Myocyte (in vitro differentiated cells): ENCODE measurements around the gene RORB. TPM values are rescaled to one million over a fixed set of nuclear protein-coding genes. Genes with fewer than 3 reads are reported as not detected.

Experiments
- DNase-seq: peaks from one replicate; pipeline ENCODE4 v3.0.0-alpha.2; 2012; ENCODE audit warnings: low read depth
- total RNA-seq: library from RNA; depleted of rRNA; stranded (reverse); fragments of >200 nt; gene quantifications from 2 replicates; pipeline ENCODE4 v1.2.3, GENCODE V29; 2014

Gene RORB
- total RNA-seq, 1 donor from 2014 or later: not detected

DNA sequence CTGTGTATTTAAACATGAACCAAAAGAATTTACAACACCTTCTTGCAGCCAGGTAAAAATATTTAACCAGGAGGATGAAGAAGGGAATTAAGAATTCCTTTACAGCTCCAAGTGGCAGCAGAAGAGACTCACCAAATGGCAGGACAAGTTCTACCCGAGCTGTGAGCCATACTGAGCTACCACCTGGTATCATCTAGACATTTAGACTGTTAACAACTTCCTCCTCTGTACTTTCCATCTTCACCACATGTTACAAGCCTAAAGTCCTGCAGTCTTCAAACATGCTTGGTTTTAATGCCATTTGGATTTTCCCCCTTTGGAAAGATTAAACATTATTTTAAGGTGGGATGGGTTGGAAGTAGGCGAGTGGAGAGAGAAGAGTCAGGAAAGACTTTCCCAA, 200.4 kb downstream of the RORB start:
- no peak for DNase-seq

DNA sequence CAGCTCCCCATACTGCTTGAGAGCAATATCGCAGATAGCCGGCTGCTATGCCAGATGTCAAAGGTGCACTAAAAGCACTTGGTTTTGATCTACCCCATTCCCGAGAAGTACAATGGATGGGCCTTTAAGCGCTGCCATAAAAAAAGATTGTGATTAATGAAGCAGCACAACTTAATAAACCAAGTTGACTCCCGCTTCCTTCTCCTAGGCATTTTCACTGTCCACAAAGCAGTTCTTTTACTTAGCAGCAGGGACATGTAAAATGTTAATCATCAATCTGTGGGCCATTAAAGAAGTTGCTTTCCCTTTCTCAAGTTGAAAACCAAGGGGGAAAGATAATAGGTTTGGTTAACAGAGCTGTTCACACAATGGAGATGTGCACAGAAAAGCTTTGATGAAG, 214.2 kb downstream of the RORB start:
- no peak for DNase-seq

- no peak for DNase-seq
Observed at GRCh38 chr9:74718709-74719108, 221.6 kb downstream of the RORB start.

DNA sequence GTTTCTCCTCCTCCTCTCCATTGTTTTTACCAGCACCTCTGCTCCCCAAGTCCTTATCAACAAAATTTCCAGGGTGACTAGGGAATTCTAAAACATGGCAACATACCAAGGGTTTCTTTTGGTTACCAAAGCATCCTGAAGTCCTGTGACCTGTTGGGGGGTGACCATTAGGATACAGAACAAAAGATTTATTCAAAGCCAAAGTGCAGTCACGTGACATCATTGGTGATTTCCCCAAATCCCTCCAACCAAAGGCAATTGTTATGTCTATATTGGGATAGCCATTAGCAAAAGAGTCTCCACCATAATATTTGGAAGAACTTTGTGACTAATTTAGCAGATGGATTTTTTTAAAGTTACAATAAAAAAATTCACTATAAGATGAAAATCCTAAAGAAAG, 222.2 kb downstream of the RORB start:
- DNase-seq: no peak

- no peak for DNase-seq
Observed at GRCh38 chr9:74721696-74722660, 224.8 kb downstream of the RORB start.

GRCh38 chr9:74724317-74724716, 227.2 kb downstream of the RORB start:
- DNase-seq: no peak

DNA sequence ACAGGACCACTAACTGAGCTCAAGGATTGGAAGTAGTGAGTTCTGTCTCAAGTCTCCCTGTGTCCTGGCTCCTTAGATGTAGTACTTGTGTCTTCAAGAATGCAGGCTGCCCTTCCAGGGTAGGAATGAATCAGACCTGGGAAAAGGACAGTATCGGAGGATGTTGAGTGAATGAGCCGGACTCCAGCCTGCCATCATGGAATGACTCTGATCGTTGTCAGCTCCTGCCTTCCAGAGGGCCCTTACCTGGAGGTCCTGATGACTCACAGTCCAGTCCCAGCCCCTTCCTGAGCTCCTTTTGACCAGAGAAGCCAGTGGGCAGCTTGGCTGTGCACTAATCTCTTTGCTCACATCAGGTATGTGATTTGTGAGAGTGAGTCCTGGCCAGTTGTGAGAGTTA, 229.4 kb downstream of the RORB start:
- no peak for DNase-seq

GRCh38 chr9:74728176-74728575, 231.0 kb downstream of the RORB start:
- no peak for DNase-seq

DNA sequence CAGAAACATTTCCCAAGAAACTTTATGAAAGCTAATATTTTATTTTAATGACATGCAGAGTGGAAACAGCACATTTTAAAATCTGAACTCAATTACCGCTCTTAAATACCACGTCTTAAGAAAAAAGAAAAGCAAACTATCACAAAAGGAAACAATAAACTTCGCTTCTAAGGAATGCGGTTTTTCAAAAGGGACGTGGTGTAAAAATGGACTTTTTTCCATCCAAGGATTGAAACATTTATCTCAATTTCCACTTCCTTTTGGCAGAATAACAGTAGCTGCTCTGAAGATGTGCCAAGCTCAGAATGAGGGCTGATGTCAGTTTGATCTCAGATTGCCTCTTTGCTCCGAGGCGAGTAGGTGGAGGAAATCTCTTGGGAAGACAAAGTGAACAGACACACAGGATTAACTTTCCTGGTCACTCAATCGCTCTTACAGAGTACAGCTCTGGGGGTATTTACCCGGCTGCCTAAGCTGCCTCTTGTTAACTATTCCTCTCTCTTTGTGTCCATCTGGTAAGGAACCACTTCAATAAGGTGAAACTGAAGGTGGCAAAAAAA, 232.1 kb downstream of the RORB start:
- peak; percentile 6 for DNase-seq

DNA sequence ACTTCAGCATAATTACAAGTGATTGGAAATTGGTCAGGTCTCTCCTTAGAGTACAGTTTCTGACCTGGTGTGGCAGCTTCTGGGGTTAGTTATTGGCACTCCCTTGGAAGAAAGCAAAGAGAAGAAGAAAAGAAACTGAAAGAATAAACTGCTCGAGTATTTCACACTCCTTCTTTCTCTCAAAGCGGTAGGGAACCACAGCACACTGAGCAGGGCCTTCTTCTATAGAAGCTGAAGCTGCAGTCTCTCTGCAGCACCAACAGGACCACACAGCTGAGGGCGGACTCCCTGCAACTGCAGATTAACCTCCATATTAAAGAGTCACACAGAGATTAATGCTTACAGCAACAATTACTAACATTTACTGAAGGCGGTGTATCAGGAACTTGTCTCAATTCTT, 238.6 kb downstream of the RORB start:
- no peak for DNase-seq

DNA sequence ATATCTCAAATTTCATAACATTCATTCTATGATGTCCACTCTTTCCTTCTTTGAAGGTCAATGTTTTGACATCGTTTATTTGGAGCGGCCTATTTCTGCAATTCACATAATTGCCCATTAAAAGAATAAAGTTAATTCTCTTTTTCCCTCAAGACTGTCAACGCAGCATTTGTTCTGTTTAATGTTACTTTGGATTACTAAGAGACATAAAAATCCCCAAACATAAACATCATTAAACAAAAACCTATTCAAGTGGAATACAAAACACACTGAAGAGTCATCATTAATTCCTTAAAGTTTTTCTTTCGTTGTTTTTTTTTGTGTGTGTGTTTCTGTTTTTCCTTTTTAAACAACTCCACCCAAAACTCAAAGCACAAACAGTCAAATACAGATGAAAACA, 239.5 kb downstream of the RORB start:
- DNase-seq: no peak

DNA sequence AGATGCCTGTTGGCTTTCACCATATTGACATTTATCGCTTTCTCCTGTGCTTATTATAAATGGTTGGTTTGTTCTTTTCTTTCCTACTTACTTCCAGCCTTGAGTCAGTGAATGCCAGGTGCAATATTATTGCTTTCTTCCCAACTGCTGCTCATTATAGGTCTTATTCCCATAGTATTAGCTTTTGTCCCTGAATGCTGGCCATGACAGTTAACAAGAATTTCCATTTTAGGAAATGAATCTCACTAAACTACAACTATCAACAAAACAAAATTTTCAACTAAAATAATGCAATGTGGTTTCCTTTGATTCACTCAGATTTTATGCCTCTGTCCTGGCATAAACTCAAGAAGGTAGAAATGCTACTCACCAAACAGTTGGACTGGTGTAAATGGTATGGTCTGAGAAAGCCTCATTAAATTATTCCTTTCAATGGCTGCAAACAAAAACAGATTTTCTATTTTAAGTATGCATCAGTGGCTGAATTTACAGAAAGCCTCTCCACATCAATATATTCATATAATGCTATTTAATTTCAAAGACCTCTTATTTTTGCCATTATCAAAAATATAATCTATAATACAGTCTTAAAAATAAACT, 245.2 kb downstream of the RORB start:
- no peak for DNase-seq
